ENCODE data around the gene ZNF735. TPM values are rescaled to one million over a fixed set of nuclear protein-coding genes. Genes with fewer than 3 reads are reported as not detected.
"Not testable (repeated sequence)": the region's sequence is repeated elsewhere in the genome, so short reads cannot be mapped to it uniquely, and the experiment has no call there.

Gene ZNF735
- total RNA-seq, 4 donors from 2014 or later = not detected

- 92% methylated on average over 12 of the region's 12 CpGs; no CpG with 5 or more reads in 1 of the 2 donors for WGBS, 2 donors (ENCODE audit: low coverage in 1 of 2)
- H3K4me3 ChIP-seq = no peak overlapping the region
- no peaks in the 10 kb centered on the region for H3K36me3 ChIP-seq
- H3K4me1 ChIP-seq = no peaks in the 10 kb centered on the region
- no peak for DNase-seq
- H3K27ac ChIP-seq = no peak overlapping the region
- intact Hi-C loops (cut with DNase I; ENCODE audit: low total_unique reads) (no loop called here), in situ Hi-C loops (cut with MboI; ENCODE audit: low pct_ligation_motif_present in 1 of 4, low pct_unique_long_range_greater_than_20kb in 1 of 4, low sequenced_read_pairs in 3 of 4) (loop anchor here (10.0 to 25.0 kb wide), 2 partner anchors 428 to 440 kb away; no protein-coding TSS in a partner anchor)
- H3K27me3 ChIP-seq = peaks cover 15% of the 10 kb centered on the region
- peaks cover 0 to 10% of the 10 kb centered on the region in 2 donors for H3K9me3 ChIP-seq
- TF ChIP-seq POLR2AphosphoS5 (IDR thresholded peaks at IDR 0.05) (no peak), CTCF (IDR thresholded peaks at IDR 0.05) (no peak), EP300 (IDR thresholded peaks at IDR 0.05; ENCODE audit: low read depth) (no peak), POLR2A (IDR thresholded peaks at IDR 0.05) (no peak)
Measured at GRCh38 chr7:64184376-64184775, 22.6 kb upstream of the ZNF735 start.

GRCh38 chr7:64187408-64187807 lies 19.6 kb upstream of the ZNF735 start:
- H3K27ac ChIP-seq = no peak overlapping the region
- intact Hi-C loops (cut with DNase I; ENCODE audit: low total_unique reads) = no loop called here
- no peaks in the 10 kb centered on the region for H3K36me3 ChIP-seq
- H3K9me3 ChIP-seq = peaks cover 0 to 6% of the 10 kb centered on the region in 2 donors
- H3K27me3 ChIP-seq = peaks cover 5% of the 10 kb centered on the region
- TF ChIP-seq POLR2AphosphoS5 (IDR thresholded peaks at IDR 0.05) (no peak), EP300 (IDR thresholded peaks at IDR 0.05; ENCODE audit: low read depth) (no peak), CTCF (IDR thresholded peaks at IDR 0.05) (no peak), POLR2A (IDR thresholded peaks at IDR 0.05) (no peak)
- H3K4me1 ChIP-seq = no peaks in the 10 kb centered on the region
- H3K4me3 ChIP-seq = no peak overlapping the region
- DNase-seq = no peak
- 72% methylated on average over 3 of the region's 3 CpGs; no CpG with 5 or more reads in 1 of the 2 donors for WGBS, 2 donors (ENCODE audit: low coverage in 1 of 2)
- in situ Hi-C loops (cut with MboI; ENCODE audit: low pct_ligation_motif_present in 1 of 4, low pct_unique_long_range_greater_than_20kb in 1 of 4, low sequenced_read_pairs in 3 of 4) = loop anchor here (10.0 to 25.0 kb wide), 2 partner anchors 425 to 437 kb away; no protein-coding TSS in a partner anchor

GRCh38 chr7:64192148-64192704 lies 14.8 kb upstream of the ZNF735 start:
- DNase-seq = no peak
- Histone ChIP-seq H3K27ac (no peak overlapping the region), H3K27me3 (no peaks in the 10 kb centered on the region), H3K4me1 (no peaks in the 10 kb centered on the region), H3K4me3 (no peak overlapping the region), H3K36me3 (no peaks in the 10 kb centered on the region), H3K9me3 (no peaks in the 10 kb centered on the region)
- TF ChIP-seq CTCF (IDR thresholded peaks at IDR 0.05) (no peak), EP300 (IDR thresholded peaks at IDR 0.05; ENCODE audit: low read depth) (no peak), POLR2A (IDR thresholded peaks at IDR 0.05) (no peak), POLR2AphosphoS5 (IDR thresholded peaks at IDR 0.05) (no peak)
- intact Hi-C loops (cut with DNase I; ENCODE audit: low total_unique reads) = no loop called here
- WGBS, 2 donors (ENCODE audit: low coverage in 1 of 2) = 91 to 100% methylated on average over 2 to 24 of the region's 24 CpGs
- in situ Hi-C loops (cut with MboI; ENCODE audit: low pct_ligation_motif_present in 1 of 4, low pct_unique_long_range_greater_than_20kb in 1 of 4, low sequenced_read_pairs in 3 of 4) = loop anchor here in 3 of 4 donors (25.0 kb wide), 1 partner anchor 420 kb away; no protein-coding TSS in a partner anchor

GRCh38 chr7:64192775-64193174 lies 14.2 kb upstream of the ZNF735 start:
- TF ChIP-seq CTCF (IDR thresholded peaks at IDR 0.05) = no peak
- no peak for TF ChIP-seq POLR2A (IDR thresholded peaks at IDR 0.05)
- no peak for TF ChIP-seq EP300 (IDR thresholded peaks at IDR 0.05; ENCODE audit: low read depth)
- TF ChIP-seq POLR2AphosphoS5 (IDR thresholded peaks at IDR 0.05) = no peak
- Histone ChIP-seq H3K4me1 (no peaks in the 10 kb centered on the region), H3K9me3 (no peaks in the 10 kb centered on the region), H3K4me3 (no peak overlapping the region), H3K36me3 (no peaks in the 10 kb centered on the region), H3K27ac (no peak overlapping the region), H3K27me3 (no peaks in the 10 kb centered on the region)
- intact Hi-C loops (cut with DNase I; ENCODE audit: low total_unique reads) = no loop called here
- WGBS, 2 donors (ENCODE audit: low coverage in 1 of 2) = 74% methylated on average over 5 of the region's 8 CpGs; no CpG with 5 or more reads in 1 of the 2 donors
- DNase-seq = no peak
- in situ Hi-C loops (cut with MboI; ENCODE audit: low pct_ligation_motif_present in 1 of 4, low pct_unique_long_range_greater_than_20kb in 1 of 4, low sequenced_read_pairs in 3 of 4) = loop anchor here in 3 of 4 donors (25.0 kb wide), 1 partner anchor 420 kb away; no protein-coding TSS in a partner anchor

- H3K27ac ChIP-seq; in situ Hi-C loops (cut with MboI; ENCODE audit: low pct_ligation_motif_present in 1 of 4, low pct_unique_long_range_greater_than_20kb in 1 of 4, low sequenced_read_pairs in 3 of 4); DNase-seq; H3K4me1 ChIP-seq; intact Hi-C loops (cut with DNase I; ENCODE audit: low total_unique reads); H3K36me3 ChIP-seq; H3K27me3 ChIP-seq; H3K4me3 ChIP-seq: not testable (repeated sequence)
- peaks cover 37 to 38% of the 10 kb centered on the region in 2 donors for H3K9me3 ChIP-seq
- WGBS, 2 donors (ENCODE audit: low coverage in 1 of 2) = 58 to 83% methylated on average over 3 to 5 of the region's 5 CpGs
Measured at GRCh38 chr7:64219710-64220298, 12.8 kb downstream of the ZNF735 start.
